Transverse colon (tissue), 4 donors: ENCODE data around the gene GET3. TPM values are rescaled to one million over a fixed set of nuclear protein-coding genes. Genes with fewer than 3 reads are reported as not detected.

ENCODE experiments used
- DNase-seq: peaks from one replicate; pipeline ENCODE4 v3.0.0-alpha.2; 2019
- H3K27ac ChIP-seq, 4 donors: fragments of 200-600 bp; sonication (generic); 2 replicates each; pipeline ENCODE4 v1.5.1; 2016 to 2018; ENCODE audit warnings: inconsistent platforms in 4 of 4
- H3K27me3 ChIP-seq: fragments of 200-600 bp; sonication (generic); 2 replicates; pipeline ENCODE4 v1.5.1; 2017; ENCODE audit warnings: inconsistent platforms
- H3K36me3 ChIP-seq, 4 donors: fragments of 200-600 bp; sonication (generic); 2 replicates each; pipeline ENCODE4 v1.5.1; 2017 to 2019; ENCODE audit warnings: inconsistent platforms in 4 of 4
- H3K4me1 ChIP-seq, 4 donors: fragments of 200-600 bp; sonication (generic); 2 replicates each; pipeline ENCODE4 v1.5.1; 2017 to 2020; ENCODE audit warnings: inconsistent platforms in 4 of 4
- H3K4me3 ChIP-seq, 4 donors: fragments of 200-600 bp; sonication (generic); 1 replicate in 1 of 4; 2 replicates in 3 of 4; pipeline versions ENCODE4 v1.5.1 to v1.6.1; 2017 to 2019; ENCODE audit warnings: inconsistent platforms in 4 of 4
- H3K9me3 ChIP-seq, 2 donors: fragments of 200-600 bp; sonication (generic); 2 replicates each; pipeline ENCODE4 v1.5.1; 2017 to 2019; ENCODE audit warnings: inconsistent platforms in 2 of 2
- CTCF ChIP-seq, 5 experiments: fragments of 200-600 bp in 3 of 5; fragments of 450-650 bp in 2 of 5; sonication (generic) in 3 of 5; IDR thresholded peaks; 1 replicate in 2 of 5; 2 replicates in 3 of 5; pipeline ENCODE4 v1.5.1; 2016 to 2017; ENCODE audit warnings: antibody characterized with exemption in 5 of 5, inconsistent platforms in 3 of 5, mild to moderate bottlenecking in 2 of 5, moderate library complexity in 1 of 5
- EP300 ChIP-seq: sonication (generic); formaldehyde crosslinking; IDR thresholded peaks from one replicate; pipeline ENCODE4 v1.6.1; 2017; ENCODE audit warnings: antibody characterized with exemption, low read depth
- POLR2A ChIP-seq: fragments of 450-650 bp; IDR thresholded peaks from one replicate; pipeline ENCODE4 v1.6.1; 2016; ENCODE audit warnings: antibody characterized with exemption, mild to moderate bottlenecking, moderate library complexity
- POLR2AphosphoS5 ChIP-seq, 3 donors: sonication (generic); formaldehyde crosslinking; IDR thresholded peaks; one replicate each; pipeline ENCODE4 v1.6.1; 2016; ENCODE audit warnings: antibody characterized with exemption in 3 of 3
- WGBS, 2 donors: methylation state at CpG; one replicate each; pipeline ENCODE4 v1.1.5; 2018; ENCODE audit warnings: low coverage in 1 of 2; 5-methylcytosine and 5-hydroxymethylcytosine counted together
- in situ Hi-C, 4 donors: fragments of 200-750 bp; cut with MboI; loops; one replicate each; pipeline versions ENCODE4 v1.15.0 to v1.15.1; 2017; ENCODE audit warnings: low sequenced_read_pairs in 3 of 4, low pct_ligation_motif_present in 1 of 4, low pct_unique_long_range_greater_than_20kb in 1 of 4
- intact Hi-C: fragments of 100-400 bp; cut with DNase I; formaldehyde crosslinking; loops from one replicate; pipeline ENCODE4 v1.15.1; 2023; ENCODE audit warnings: low total_unique reads
- total RNA-seq, 4 donors: library from RNA; depleted of rRNA; stranded (reverse); fragments of >200 nt; gene quantifications; one replicate each; pipeline ENCODE4 v1.1.0, GENCODE V29; 2016

GET3 gene
- total RNA-seq, 4 donors from 2014 or later = 18.3 to 75.2 (median 43.6) TPM

- 0% methylated on average over 4 to 34 of the region's 56 CpGs for WGBS, 2 donors
- Histone ChIP-seq H3K36me3 (no peaks in the 10 kb centered on the region), H3K27me3 (no peaks in the 10 kb centered on the region), H3K4me1 (peaks cover 32 to 64% (median 57%) of the 10 kb centered on the region in 4 donors), H3K9me3 (no peaks in the 10 kb centered on the region), H3K27ac (peak overlapping the region; percentile 97 to 99 (median 98)), H3K4me3 (peak overlapping the region; percentile 56 to 90 (median 87))
- TF ChIP-seq POLR2AphosphoS5 (IDR thresholded peaks at IDR 0.05) (peak; percentile 91 to 98 (median 98)), EP300 (peak; percentile 79), POLR2A (peak; percentile 98), CTCF (IDR thresholded peaks at IDR 0.05) (no peak)
- DNase-seq = peak; percentile 97
- intact Hi-C loops = loop anchor here (10.0 kb wide), 1 partner anchor 365 kb away; the partner anchor contains the start of genes IER2 and STX10
- in situ Hi-C loops = no loop called here
These were observed 52.8 kb downstream of the GET3 start for GRCh38 chr19:12789904-12790619.

GRCh38 chr19:12790628-12791344 lies 53.5 kb downstream of the GET3 start:
- TF ChIP-seq EP300 = no peak
- no peak for TF ChIP-seq POLR2AphosphoS5 (IDR thresholded peaks at IDR 0.05)
- TF ChIP-seq CTCF (IDR thresholded peaks at IDR 0.05) = no peak
- TF ChIP-seq POLR2A = no peak
- WGBS, 2 donors = 1 to 2% methylated on average over 8 to 22 of the region's 22 CpGs
- Histone ChIP-seq H3K4me1 (peaks cover 29 to 64% (median 55%) of the 10 kb centered on the region in 4 donors), H3K4me3 (peak overlapping the region; percentile 56 to 90 (median 87)), H3K27ac (peak overlapping the region; percentile 97 to 99 (median 98)), H3K36me3 (no peaks in the 10 kb centered on the region), H3K27me3 (no peaks in the 10 kb centered on the region), H3K9me3 (no peaks in the 10 kb centered on the region)
- DNase-seq = no peak
- in situ Hi-C loops = no loop called here
- intact Hi-C loops = no loop called here

- Histone ChIP-seq H3K4me1 (peaks cover 28 to 64% (median 55%) of the 10 kb centered on the region in 4 donors), H3K27ac (peak within 1 kb of the TSS; percentile 97 to 99 (median 98)), H3K36me3 (no peaks in the 10 kb centered on the region), H3K9me3 (no peaks in the 10 kb centered on the region), H3K4me3 (peak within 1 kb of the TSS; percentile 56 to 90 (median 87)), H3K27me3 (no peaks in the 10 kb centered on the region)
- peak; percentile 99 for DNase-seq
- in situ Hi-C loops = no loop called here
- intact Hi-C loops = no loop called here
- TF ChIP-seq EP300 = peak; percentile 99
- TF ChIP-seq CTCF (IDR thresholded peaks at IDR 0.05) = peak in 2 of 5 experiments; percentile 21 to 48
- TF ChIP-seq POLR2AphosphoS5 (IDR thresholded peaks at IDR 0.05) = peak; percentile 100
- peak; percentile 100 for TF ChIP-seq POLR2A
- WGBS, 2 donors = 0% methylated on average over 51 of the region's 73 CpGs; no CpG with 5 or more reads in 1 of the 2 donors
These were observed 54.2 kb downstream of the GET3 start, which contains the start of gene JUNB for GRCh38 chr19:12791345-12792050. Gene JUNB, plus strand, starts transcription at chr19:12791486. Its CDS starts 286 bp downstream, at chr19:12791772.
